Limb (tissue), 2 donors: Measurements from ENCODE around the gene ANKRD40.
A peak's percentile ranks its signal among the peaks of the same experiment; 100 is the strongest.
"Not testable (repeated sequence)": the region's sequence is repeated elsewhere in the genome, so short reads cannot be mapped to it uniquely, and the experiment has no call there.

Source experiments
- DNase-seq, 2 donors: peaks; one replicate each; pipeline ENCODE4 v3.0.0-alpha.2; 2016; ENCODE audit errors: extremely low spot score in 2 of 2

ANKRD40 gene, protein sequence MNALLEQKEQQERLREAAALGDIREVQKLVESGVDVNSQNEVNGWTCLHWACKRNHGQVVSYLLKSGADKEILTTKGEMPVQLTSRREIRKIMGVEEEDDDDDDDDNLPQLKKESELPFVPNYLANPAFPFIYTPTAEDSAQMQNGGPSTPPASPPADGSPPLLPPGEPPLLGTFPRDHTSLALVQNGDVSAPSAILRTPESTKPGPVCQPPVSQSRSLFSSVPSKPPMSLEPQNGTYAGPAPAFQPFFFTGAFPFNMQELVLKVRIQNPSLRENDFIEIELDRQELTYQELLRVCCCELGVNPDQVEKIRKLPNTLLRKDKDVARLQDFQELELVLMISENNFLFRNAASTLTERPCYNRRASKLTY

GRCh38 chr17:50707289-50708049, at the start of gene ANKRD40:
TSS of gene ANKRD40 (minus strand) at chr17:50707914. CDS start at chr17:50707654, 260 bp downstream.
- peak; percentile 94 for DNase-seq

DNA sequence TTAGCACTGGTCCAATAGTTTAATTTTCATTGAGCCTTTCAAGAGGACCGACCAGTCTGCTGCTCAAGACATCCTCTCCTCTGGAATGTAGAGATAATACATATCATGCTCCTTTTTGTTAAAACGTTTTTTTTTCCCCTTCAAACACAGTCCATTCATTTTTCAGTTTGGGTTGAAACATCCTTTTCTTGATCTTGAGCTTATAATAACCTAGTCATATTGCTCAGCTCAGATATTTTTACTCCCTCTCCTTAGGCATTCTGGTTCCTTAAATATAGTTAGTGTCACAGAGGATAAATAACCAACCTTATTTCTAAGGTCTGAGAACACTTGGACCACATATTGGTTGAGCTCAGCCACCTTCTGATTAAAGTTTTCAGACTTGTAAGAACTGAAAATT, 46.8 kb upstream of the ANKRD40 start:
- no peak for DNase-seq

- no peak for DNase-seq
These were observed 41.5 kb upstream of the ANKRD40 start for GRCh38 chr17:50749245-50749644.

GRCh38 chr17:50745631-50746030, 37.9 kb upstream of the ANKRD40 start:
- no peak for DNase-seq

DNA sequence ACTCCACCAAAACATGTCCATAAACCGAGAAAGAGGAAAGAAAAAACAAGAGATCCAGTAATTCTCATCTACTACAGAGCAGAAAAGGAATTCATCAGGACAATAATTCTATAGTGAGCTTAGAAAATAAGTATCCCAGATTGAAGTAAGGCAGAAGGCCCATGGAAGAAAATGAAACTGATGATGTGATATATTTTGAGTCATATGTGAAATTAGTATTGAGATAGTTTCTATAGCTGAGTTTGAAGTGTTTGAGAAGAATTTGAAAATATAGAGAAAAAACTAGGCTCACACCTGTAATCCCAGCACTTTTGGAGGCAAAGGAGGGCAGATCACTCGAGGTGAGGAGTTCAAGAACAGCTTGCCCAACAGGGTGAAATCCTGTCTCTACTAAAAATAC, 31.4 kb upstream of the ANKRD40 start:
- no peak for DNase-seq

GRCh38 chr17:50737118-50737698, 29.5 kb upstream of the ANKRD40 start:
- no peak for DNase-seq

- DNase-seq = no peak
These were observed 27.6 kb upstream of the ANKRD40 start for GRCh38 chr17:50735287-50735686.

GRCh38 chr17:50731575-50732460, 24.1 kb upstream of the ANKRD40 start:
- no peak for DNase-seq

DNA sequence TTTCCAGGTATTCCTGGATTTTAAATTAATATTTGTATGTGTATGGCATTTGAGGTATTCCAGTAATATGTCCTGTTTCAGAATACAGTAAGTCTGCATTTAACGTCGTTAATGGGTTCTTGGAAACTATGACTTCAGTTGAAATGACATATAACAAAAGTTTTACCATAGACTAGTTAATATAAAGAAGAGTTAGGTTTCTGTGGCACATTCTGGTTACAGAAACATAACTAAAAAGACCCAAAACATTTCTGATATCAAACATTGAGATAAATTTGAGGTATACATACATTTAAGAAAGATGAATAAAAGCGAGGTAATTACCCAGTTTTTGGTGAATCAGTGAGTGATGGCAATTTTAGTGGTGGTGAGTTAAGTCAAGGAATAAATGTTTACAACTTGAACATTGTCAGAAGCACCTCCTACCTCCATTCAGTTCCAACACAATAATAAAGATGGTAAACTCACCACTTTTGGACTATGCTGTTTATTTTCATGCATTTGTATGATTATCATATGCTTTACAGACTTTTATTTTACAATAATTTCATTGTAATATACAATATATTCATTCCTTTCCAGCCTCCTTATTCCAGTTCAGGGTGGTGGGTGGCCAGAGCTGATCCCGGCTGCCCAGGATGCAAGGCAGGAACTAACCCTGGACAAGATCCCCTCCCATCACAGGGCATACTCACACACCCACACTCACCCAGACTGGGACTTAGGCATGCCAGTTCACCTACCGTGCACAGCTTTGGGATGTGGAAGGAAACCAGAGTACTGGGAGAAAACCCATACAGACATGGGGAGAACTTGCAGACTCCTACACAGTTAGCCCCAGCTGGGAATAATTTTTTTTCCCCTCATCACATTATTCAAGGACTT, 21.4 kb upstream of the ANKRD40 start:
- DNase-seq = no peak

- no peak for DNase-seq
These were observed 20.4 kb upstream of the ANKRD40 start for GRCh38 chr17:50728112-50728429.

DNA sequence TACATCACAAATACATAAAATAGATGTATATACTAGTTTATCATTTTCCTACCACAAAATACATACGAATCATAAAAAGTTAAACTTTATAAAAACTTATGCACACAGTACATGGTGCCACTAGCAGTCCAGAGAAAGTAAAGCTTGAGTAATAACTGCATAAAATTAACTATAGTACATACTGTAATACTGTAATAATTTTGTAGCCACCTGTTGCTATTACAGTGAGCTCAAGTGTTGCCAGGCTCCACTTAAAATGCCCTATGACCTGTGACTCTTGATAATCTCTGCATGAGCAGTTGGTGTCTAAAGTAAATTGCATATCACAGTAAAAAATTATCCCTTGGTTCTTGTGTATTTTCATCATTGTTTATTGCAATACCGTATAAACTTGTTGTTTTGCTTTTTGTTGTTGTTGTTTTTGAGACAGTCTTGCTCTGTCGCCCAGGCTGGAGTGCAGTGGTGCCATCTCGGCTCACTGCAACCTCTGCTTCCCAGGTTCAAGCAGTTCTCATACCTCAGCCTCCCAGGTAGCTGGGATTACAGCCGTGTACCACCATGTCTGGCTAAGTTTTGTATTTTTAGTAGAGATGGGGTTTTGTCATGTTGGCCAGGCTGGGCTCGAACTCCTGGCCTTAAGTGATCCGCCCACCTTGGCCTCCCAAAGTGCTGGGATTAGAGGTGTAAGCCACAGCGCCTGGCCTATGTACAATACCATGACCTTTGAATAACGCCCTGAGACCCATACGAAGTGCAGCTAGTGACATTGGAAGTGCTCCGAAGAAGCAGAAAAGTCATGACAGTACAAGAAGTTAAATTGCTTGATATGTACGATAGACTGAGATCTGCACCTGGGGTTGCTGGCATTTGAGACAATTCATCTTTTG, 18.3 kb upstream of the ANKRD40 start:
- DNase-seq = no peak

GRCh38 chr17:50724622-50725021, 16.9 kb upstream of the ANKRD40 start:
- DNase-seq = not testable (repeated sequence)

DNA sequence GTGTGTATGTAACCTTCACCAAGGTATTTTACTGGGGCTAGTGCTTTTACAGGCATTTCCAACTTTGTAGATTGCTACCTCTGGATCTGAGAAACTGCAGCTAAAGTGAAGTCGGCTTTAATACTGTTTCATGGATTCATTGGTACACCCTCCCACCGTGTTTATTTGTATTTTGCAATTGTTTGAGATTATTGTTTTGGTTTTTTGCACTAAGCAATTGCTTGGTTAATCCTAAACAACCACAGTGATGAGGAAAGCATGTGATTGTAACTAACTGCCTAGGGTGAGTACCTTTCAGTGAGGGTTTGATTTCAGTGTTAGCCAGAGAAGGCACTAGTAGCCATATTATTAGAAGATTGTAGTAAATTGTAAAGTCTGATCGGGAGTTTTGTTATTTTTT, 15.0 kb upstream of the ANKRD40 start:
- DNase-seq = no peak

- DNase-seq = no peak
These were observed 13.7 kb upstream of the ANKRD40 start for GRCh38 chr17:50721194-50722010.

DNA sequence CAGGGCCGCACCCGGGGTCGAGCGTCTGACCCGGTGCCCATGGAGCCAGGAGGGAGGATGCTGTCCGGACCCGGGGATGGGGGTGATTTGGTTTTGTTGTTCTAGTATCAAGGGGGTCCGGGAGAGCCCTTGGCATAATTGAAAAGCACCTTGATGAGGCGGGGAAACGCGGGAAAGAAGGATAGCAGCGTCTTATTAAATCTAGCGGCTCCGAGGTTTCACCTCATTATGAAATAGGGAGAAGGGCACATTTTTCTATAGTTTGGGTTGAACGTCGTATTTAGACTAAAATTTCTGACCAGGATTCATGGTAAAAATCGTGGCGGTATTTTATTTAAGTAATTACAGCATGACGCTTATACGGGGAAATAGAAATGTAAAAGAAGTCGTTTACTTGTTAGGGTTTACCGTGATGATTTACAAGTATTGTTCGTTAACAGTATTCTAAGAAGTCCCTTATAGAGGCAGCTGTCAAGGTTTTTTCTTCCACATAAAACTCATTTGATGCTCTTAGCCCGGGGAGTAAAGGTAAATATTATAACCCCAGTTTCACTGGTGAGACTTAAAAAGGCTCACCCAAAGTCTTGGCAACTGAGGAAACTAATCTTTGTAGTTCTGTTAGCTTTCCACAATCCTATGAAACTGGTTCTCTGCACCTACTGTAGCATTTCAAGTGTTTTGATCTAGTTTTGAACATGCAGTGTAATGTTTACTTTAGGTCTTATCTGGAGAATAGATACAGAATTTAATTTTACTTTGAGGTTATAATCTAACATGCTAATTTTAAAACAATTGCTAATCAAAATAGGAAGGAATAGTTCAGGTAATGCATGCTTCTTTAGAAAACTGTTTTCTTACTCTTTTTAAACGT, 12.4 kb upstream of the ANKRD40 start:
- DNase-seq = no peak

DNA sequence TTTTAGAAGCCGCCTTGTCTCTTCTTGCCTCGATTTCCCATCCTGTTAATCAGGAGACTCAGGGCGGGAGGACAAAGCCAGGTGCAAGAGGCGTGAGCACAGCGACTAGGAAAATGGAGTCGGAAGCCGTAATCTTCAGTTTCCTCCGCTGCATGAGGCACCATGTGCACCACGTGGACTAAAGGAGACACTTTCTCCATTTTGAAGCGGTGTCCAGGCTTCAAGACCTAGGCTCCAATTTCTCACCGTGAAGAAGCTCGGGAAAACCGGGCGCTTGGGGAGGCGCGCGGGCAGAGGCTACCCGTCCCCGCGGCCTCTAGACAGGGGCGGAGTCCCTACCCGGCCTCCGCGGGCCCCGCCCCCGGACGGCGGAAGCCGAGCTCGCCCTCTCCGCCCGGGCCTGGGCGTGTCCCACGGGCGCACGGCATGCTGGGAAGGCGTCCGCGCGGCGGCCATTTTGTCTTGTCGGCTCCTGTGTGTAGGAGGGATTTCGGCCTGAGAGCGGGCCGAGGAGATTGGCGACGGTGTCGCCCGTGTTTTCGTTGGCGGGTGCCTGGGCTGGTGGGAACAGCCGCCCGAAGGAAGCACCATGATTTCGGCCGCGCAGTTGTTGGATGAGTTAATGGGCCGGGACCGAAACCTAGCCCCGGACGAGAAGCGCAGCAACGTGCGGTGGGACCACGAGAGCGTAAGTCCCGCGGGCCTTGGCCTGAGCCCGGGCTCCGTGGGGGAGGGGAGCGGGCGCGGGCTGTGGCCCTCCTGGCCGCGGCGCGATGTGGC, 11.6 kb upstream of the ANKRD40 start, which contains the start of gene LUC7L3:
LUC7L3 (plus strand) TSS at position 460 of the 780 bp plus-strand sequence; CDS start at position 590, 130 bp downstream.
- DNase-seq = peak; percentile 94 to 97

GRCh38 chr17:50715471-50715870, 7.8 kb upstream of the ANKRD40 start:
- no peak for DNase-seq
